ENCODE results near the gene SLC5A5. TPM values are rescaled to one million over a fixed set of nuclear protein-coding genes. Genes with fewer than 3 reads are reported as not detected.
A peak's percentile ranks its signal among the peaks of the same experiment; 100 is the strongest.

Gene SLC5A5
- total and polyA plus RNA-seq, 2 of the 8 experiments (the other 6 are each of a cell fraction or from before 2014, with no cell fraction given) = 1.5 to 1.8 TPM

- peak; percentile 93 to 97 (median 97) for TF ChIP-seq CTCF (IDR thresholded peaks at IDR 0.05; ENCODE audit: control extremely low read depth in 1 of 3, insufficient read depth in 1 of 3, low read depth in 1 of 3, low read length in 3 of 3)
These were observed 61.0 kb downstream of the SLC5A5 start, which contains the start of gene CCDC124 (continued) for GRCh38 chr19:17932485-17933338.
